ACC112 (cell line): Measurements from ENCODE around the gene ARG1.
"Not testable (repeated sequence)": the region's sequence is repeated elsewhere in the genome, so short reads cannot be mapped to it uniquely, and the experiment has no call there.

ENCODE experiments used
- H2AFZ ChIP-seq: fragments of 200-600 bp; sonication (generic); one replicate; pipeline ENCODE4 v1.6.0; 2017; ENCODE audit warnings: antibody characterized with exemption, low read length; ENCODE audit not compliant: unreplicated experiment
- H3K27ac ChIP-seq: fragments of 200-600 bp; sonication (generic); 2 replicates; pipeline ENCODE4 v1.5.1; 2014; ENCODE audit warnings: low read depth, mild to moderate bottlenecking, antibody characterized with exemption, low read length, moderate library complexity
- H3K27me3 ChIP-seq: fragments of 200-600 bp; sonication (generic); 2 replicates; pipeline ENCODE4 v1.6.1; 2014; ENCODE audit warnings: mild to moderate bottlenecking, antibody characterized with exemption, low read length, moderate library complexity, mixed read lengths; ENCODE audit not compliant: insufficient read depth
- H3K36me3 ChIP-seq: fragments of 200-600 bp; sonication (generic); 2 replicates; pipeline ENCODE4 v1.6.1; 2016; ENCODE audit warnings: mild to moderate bottlenecking, antibody characterized with exemption, low read length, moderate library complexity, mixed read lengths; ENCODE audit not compliant: insufficient read depth
- H3K4me1 ChIP-seq: fragments of 200-600 bp; sonication (generic); one replicate; pipeline ENCODE4 v1.6.1; 2016; ENCODE audit warnings: low read length, mixed read lengths; ENCODE audit not compliant: insufficient read depth, unreplicated experiment, control insufficient read depth
- H3K4me3 ChIP-seq: fragments of 200-600 bp; sonication (generic); 2 replicates; pipeline ENCODE4 v1.5.1; 2014; ENCODE audit warnings: mild to moderate bottlenecking, low read depth, low read length
- H3K79me2 ChIP-seq: fragments of 200-600 bp; sonication (generic); one replicate; pipeline ENCODE4 v1.6.0; 2016; ENCODE audit warnings: low read length; ENCODE audit not compliant: control insufficient read depth, unreplicated experiment, insufficient read depth

Gene ARG1

DNA sequence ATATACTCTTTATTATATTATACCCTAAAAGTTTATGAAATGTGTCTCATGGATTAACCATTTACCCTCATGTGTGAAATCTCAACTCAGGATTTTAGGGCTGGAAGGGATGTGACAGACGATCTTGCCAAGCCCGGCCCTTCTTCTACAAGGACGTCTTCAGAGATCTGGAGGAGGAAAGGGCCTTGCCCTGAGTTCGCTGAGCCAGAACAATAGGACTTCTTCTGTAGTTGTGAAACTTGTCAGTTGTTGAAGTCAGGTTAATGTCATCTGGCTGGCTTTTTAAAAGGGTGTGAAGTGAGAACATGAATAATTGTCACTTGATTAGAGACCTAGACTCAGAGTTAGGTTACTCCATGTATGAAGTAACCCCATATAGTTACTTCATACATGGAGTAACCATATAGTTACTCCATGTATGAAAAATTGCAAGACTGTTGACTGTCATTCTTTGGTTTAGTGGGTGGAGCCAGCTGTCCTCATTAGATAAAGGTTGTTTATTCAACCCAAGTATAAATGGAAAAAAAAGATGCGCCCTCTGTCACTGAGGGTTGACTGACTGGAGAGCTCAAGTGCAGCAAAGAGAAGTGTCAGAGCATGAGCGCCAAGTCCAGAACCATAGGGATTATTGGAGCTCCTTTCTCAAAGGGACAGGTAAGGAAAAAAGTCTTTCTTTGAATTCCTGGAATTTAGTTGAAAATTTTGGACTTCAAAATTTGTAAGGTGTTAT lies at the start of gene ARG1:
ARG1 (plus strand) TSS at position 541 of the 730 bp plus-strand sequence; CDS start at position 598, 57 bp downstream.
- no peaks in the 10 kb centered on the region for H3K79me2 ChIP-seq
- 0 out of 2 replicates have a peak, but pooled peaks cover 7% of the 10 kb centered on the region for H3K36me3 ChIP-seq
- no peak within 1 kb of the TSS for H3K4me3 ChIP-seq
- no peaks in the 10 kb centered on the region for H3K27me3 ChIP-seq
- no peak within 1 kb of the TSS for H2AFZ ChIP-seq
- no peak within 1 kb of the TSS for H3K27ac ChIP-seq
- no peaks in the 10 kb centered on the region for H3K4me1 ChIP-seq

DNA sequence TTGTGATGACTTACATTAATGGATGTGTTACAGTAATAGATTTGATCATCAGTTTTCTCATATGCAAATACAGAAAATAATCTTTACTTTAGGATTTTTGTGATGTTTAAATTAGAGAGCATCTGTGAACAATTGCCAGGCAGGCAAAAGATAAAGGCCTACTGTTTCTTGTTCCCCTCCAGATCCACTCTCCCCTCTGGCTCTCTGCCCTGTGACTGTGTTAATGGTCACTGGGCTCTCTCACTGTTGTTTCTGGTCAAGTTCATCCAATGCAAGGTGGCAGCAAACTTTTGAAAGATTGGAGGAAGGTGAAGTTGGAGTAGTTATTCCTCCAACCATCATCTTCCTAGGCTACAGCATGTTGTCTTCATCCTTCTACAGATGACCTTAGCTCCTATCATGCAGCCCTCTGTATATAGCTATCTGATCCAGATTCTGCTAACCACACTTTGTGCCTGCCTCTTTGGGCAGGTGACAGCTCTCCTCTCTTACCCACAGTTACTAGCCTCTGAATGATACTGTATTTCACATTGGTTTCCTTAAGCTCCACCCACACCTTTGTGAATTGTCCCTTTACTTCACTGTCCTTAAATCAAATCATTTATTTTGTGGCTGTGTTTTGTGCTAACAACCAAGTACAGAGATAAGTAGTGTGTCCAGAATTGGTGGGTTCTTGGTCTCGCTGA lies 48.9 kb upstream of the ARG1 start:
- no peak overlapping the region for H3K4me3 ChIP-seq
- H3K27ac ChIP-seq, result no peak overlapping the region
- H3K79me2 ChIP-seq, result no peaks in the 10 kb centered on the region
- no peaks in the 10 kb centered on the region for H3K4me1 ChIP-seq
- H3K27me3 ChIP-seq, result no peaks in the 10 kb centered on the region
- H2AFZ ChIP-seq, result no peak overlapping the region
- no peaks in the 10 kb centered on the region for H3K36me3 ChIP-seq

DNA sequence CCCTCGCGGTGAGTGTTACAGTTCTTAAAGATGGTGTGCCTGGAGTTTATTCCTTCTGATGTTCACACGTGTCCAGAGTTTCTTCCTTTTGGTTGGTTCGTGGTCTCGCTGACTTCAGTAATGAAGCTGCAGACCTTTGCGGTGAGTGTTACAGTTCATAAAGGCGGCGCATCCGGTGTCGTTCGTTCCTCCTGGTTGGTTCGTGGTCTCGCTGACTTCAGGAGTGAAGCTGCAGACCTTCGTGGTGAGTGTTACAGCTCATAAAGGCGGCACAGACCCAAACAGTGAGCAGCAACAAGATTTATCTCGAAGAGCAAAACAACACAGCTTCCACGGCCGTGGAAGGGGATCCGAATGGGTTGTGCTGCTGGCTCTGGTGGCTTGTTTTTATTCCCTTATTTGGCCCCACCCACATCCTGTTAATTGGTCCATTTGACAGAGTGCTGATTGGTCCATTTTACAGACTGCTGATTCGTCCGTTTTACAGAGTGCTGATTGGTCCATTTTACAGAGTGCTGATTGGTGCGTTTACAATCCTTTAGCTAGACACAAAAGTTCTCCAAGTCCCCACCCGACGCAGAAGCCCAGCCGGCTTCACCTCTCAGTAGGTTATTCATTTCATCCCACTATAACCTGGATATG lies 48.2 kb upstream of the ARG1 start:
- Histone ChIP-seq H3K27me3 (no peaks in the 10 kb centered on the region), H3K4me1 (no peaks in the 10 kb centered on the region), H3K27ac (no peak overlapping the region), H3K79me2 (no peaks in the 10 kb centered on the region), H3K36me3 (no peaks in the 10 kb centered on the region), H2AFZ (no peak overlapping the region), H3K4me3 (no peak overlapping the region)

DNA sequence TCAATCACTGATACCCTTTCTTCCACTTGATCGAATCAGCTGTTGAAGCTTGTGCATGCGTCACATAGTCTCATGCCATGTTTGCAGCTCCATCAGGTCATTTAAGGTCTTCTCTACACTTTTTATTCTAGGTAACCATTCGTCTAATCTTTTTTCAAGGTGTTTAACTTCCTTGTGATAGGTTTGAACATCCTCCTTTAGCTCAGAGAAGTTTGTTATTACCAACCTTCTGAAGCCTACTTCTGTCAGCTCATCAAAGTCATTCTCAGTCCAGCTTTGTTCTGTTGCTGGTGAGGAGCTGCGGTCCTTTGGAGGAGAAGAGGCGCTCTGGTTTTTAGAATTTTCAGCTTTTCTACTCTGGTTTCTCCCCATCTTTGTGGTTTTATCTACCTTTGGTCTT lies 42.1 kb upstream of the ARG1 start:
- not testable (repeated sequence) for H3K4me3 ChIP-seq, H3K79me2 ChIP-seq, H3K27ac ChIP-seq, H3K36me3 ChIP-seq, H2AFZ ChIP-seq, H3K4me1 ChIP-seq, H3K27me3 ChIP-seq

DNA sequence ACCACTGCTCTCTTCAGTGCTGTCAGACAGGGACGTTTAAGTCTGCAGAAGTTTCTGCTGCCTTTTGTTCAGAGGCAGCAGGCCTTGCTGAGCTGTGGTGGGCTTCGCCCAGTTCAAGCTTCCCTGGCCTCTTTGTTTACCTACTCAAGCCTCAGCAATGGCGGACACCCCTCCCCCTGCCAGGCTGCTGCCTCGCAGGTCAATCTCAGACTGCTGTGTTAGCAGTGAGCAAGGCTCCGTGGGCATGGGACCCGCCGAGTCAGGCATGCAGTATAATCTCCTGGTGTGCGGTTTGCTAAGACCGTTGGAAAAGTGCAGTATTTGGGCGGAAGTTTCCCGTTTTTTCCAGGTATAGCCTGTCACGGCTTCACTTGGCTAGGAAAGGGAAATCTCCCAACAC lies 41.3 kb upstream of the ARG1 start:
- not testable (repeated sequence) for H3K36me3 ChIP-seq, H2AFZ ChIP-seq, H3K79me2 ChIP-seq, H3K27me3 ChIP-seq, H3K4me3 ChIP-seq, H3K27ac ChIP-seq, H3K4me1 ChIP-seq

DNA sequence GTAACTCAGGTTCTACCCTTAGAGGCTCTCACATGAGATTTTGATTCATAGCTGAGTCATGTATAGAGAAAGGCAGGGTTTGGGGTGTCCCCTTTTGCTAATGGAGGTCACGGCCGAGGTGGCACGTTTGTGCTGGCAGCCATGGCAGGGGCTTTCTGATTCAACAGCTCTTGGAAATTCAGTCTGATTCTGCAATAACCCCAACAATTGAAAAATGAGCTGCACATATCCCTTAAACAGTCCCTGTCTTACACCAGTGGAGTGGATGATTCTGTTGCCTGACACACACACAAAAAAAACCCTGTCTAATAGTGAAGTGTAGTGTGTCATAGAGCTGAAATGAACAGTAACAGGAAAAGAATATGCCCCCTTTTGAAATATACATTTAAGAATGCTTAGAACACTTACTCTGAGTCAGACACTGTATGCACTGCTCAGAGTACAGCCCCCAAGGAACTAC lies 40.4 kb upstream of the ARG1 start:
- H3K36me3 ChIP-seq, result no peaks in the 10 kb centered on the region
- H2AFZ ChIP-seq, result peak overlapping the region; percentile 7
- H3K4me1 ChIP-seq, result peaks cover 4% of the 10 kb centered on the region
- no peaks in the 10 kb centered on the region for H3K79me2 ChIP-seq
- no peaks in the 10 kb centered on the region; the same call in 1 of the 2 replicates for H3K27me3 ChIP-seq
- no peak overlapping the region for H3K4me3 ChIP-seq
- no peak overlapping the region for H3K27ac ChIP-seq

DNA sequence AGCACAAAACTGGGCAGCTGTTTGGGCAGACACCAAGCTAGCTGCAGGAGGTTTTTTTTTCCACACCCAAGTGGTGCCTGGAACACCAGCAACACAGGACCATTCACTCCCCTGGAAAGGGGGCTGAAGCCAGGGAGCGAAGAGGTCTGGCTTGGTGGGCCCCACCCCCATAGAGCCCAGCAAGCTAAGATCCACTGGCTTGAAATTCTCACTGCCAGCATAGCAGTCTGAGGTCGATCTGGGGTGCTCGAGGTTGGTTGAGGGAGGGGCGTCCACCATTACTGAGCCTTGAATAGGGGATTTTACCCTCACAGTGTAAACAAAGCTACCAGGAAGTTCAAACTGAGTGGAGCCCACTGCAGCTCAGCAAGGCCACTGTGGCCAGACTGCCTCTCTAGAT lies 34.4 kb upstream of the ARG1 start:
- H3K27ac ChIP-seq, H3K79me2 ChIP-seq, H2AFZ ChIP-seq, H3K4me1 ChIP-seq, H3K4me3 ChIP-seq, H3K36me3 ChIP-seq, H3K27me3 ChIP-seq: not testable (repeated sequence)

DNA sequence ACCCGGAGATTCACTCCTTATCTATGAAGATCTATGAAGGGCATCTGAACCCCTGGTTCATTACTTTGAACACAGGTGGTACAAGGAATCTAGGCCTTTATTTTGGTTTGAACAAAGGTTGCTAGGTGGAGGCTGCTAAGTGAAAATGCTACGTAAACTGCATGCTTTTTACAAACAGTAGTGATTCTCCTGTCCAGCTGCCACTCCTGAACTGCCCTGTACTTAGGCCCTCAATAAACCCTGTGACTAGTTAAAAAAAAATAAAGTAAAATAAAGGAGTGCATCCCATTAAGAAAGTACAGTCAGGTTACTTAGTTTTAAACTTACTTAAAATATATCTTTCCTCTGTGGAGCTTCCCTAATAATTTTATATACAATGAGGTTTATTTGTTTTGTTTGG lies 27.7 kb upstream of the ARG1 start:
- Histone ChIP-seq H3K36me3 (no peaks in the 10 kb centered on the region), H2AFZ (no peak overlapping the region), H3K79me2 (no peaks in the 10 kb centered on the region), H3K27me3 (peaks cover 27% of the 10 kb centered on the region; the same call in 1 of the 2 replicates), H3K4me1 (no peaks in the 10 kb centered on the region), H3K27ac (no peak overlapping the region), H3K4me3 (no peak overlapping the region)

DNA sequence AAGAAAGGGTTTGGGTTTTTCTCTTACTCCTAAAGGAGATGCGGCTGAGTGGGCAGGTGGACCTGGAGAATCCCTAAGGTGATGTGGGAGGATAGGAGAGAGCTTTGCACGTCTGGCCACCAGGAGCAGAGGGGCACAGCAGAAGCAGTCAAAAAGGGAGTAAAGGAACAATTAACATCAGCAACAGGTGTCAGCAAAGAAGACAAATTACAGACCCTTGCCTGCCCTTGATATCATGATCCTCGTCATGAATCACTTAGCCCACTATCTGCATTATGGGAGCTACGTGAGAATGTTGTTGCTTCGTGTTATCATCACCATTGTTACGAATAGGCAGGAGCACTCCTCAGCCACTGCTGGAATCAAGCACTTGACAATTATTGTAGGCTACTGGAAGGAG lies 25.5 kb upstream of the ARG1 start:
- Histone ChIP-seq H3K27me3 (peaks cover 27% of the 10 kb centered on the region; the same call in 1 of the 2 replicates), H3K79me2 (no peaks in the 10 kb centered on the region), H3K4me3 (no peak overlapping the region), H3K4me1 (no peaks in the 10 kb centered on the region), H2AFZ (no peak overlapping the region), H3K36me3 (no peaks in the 10 kb centered on the region), H3K27ac (no peak overlapping the region)

DNA sequence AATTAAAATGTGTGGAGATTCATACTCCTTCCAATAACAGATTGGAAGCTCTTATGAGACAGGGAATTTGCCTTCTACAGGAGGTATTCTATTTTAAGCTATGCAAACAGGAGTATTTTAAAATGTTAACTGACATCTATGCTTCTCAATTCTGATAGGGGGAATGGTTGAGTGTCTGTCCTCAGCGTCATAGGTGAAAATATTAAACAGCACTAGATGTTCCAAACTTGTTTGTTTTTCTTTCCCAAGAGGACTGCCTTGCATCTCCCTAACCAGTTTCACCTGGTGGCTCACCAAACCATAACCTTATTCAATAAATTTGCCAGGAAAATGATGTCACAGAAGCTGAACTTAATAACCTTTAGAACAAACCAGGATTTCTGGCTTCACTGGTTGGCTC lies 24.6 kb upstream of the ARG1 start:
- Histone ChIP-seq H3K27ac (no peak overlapping the region), H3K27me3 (peaks cover 27% of the 10 kb centered on the region; the same call in 1 of the 2 replicates), H3K4me1 (no peaks in the 10 kb centered on the region), H2AFZ (no peak overlapping the region), H3K4me3 (no peak overlapping the region), H3K79me2 (no peaks in the 10 kb centered on the region), H3K36me3 (no peaks in the 10 kb centered on the region)
